ENCODE data around the gene PODN.

The PODN gene

DNA sequence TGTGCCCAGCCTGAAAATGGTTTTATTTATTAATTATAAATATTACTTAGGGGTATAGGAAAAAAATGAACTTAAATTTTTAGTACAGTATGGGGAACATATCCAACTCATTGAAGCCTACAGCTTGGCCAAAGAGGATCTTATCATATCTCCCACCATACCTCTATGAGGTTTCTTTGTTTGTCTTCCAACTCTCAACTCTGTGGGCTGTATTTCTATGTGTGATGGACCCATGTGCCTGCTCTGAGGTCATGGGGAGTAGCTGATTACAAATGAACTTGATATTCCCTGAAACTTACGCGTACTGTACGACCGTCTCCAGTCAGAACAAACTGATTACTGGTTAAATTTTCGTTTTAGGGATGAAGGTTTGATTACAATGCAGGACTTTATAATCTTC is 41.4 kb upstream of the PODN start:
- Histone ChIP-seq H3K4me3 (ENCODE audit: severe bottlenecking) (no peak overlapping the region), H3K27ac (ENCODE audit: poor library complexity, severe bottlenecking) (no peak overlapping the region), H3K9me3 (ENCODE audit: severe bottlenecking) (peaks cover 2% of the 10 kb centered on the region), H3K36me3 (ENCODE audit: low read depth) (0 out of 2 replicates have a peak, but pooled peaks cover 5% of the 10 kb centered on the region), H3K27me3 (ENCODE audit: insufficient read depth, poor library complexity, severe bottlenecking) (no peaks in the 10 kb centered on the region), H3K4me1 (ENCODE audit: insufficient read depth, poor library complexity, severe bottlenecking) (peaks cover 5% of the 10 kb centered on the region)
- TF ChIP-seq, protein P1, sequence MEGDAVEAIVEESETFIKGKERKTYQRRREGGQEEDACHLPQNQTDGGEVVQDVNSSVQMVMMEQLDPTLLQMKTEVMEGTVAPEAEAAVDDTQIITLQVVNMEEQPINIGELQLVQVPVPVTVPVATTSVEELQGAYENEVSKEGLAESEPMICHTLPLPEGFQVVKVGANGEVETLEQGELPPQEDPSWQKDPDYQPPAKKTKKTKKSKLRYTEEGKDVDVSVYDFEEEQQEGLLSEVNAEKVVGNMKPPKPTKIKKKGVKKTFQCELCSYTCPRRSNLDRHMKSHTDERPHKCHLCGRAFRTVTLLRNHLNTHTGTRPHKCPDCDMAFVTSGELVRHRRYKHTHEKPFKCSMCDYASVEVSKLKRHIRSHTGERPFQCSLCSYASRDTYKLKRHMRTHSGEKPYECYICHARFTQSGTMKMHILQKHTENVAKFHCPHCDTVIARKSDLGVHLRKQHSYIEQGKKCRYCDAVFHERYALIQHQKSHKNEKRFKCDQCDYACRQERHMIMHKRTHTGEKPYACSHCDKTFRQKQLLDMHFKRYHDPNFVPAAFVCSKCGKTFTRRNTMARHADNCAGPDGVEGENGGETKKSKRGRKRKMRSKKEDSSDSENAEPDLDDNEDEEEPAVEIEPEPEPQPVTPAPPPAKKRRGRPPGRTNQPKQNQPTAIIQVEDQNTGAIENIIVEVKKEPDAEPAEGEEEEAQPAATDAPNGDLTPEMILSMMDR (IDR thresholded peaks at IDR 0.05; ENCODE audit: poor library complexity, severe bottlenecking): no peak
- ATAC-seq (ENCODE audit: low read depth) (no peak), DNase-seq (ENCODE audit: low spot score) (no peak)

DNA sequence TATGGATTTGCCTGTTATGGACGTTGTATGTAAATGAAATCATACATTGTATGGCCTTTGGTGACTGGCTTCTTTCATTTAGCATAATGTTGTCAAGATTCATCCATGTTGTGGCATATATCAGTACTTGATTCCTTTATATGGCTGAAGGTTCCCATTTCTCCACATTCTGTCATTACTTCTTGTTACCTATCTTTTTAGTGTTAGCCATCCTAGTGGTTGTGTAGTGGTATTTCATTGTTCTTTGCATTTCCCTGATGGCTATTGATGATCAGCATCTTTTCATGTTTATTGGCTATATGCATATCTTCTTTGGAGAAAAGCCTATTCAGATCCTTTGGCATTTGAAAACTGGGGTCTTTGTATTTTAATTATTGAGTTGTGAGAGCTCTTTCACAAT is 39.8 kb upstream of the PODN start:
- no peaks in the 10 kb centered on the region for H3K4me1 ChIP-seq (ENCODE audit: insufficient read depth, poor library complexity, severe bottlenecking)
- ATAC-seq (ENCODE audit: low read depth): no peak
- H3K4me3 ChIP-seq (ENCODE audit: severe bottlenecking): no peak overlapping the region
- no peak overlapping the region for H3K27ac ChIP-seq (ENCODE audit: poor library complexity, severe bottlenecking)
- TF ChIP-seq, protein P1 (IDR thresholded peaks at IDR 0.05; ENCODE audit: poor library complexity, severe bottlenecking): no peak
- H3K27me3 ChIP-seq (ENCODE audit: insufficient read depth, poor library complexity, severe bottlenecking): no peaks in the 10 kb centered on the region
- 0 out of 2 replicates have a peak, but pooled peaks cover 5% of the 10 kb centered on the region for H3K36me3 ChIP-seq (ENCODE audit: low read depth)
- peaks cover 2% of the 10 kb centered on the region for H3K9me3 ChIP-seq (ENCODE audit: severe bottlenecking)
- DNase-seq (ENCODE audit: low spot score): no peak

DNA sequence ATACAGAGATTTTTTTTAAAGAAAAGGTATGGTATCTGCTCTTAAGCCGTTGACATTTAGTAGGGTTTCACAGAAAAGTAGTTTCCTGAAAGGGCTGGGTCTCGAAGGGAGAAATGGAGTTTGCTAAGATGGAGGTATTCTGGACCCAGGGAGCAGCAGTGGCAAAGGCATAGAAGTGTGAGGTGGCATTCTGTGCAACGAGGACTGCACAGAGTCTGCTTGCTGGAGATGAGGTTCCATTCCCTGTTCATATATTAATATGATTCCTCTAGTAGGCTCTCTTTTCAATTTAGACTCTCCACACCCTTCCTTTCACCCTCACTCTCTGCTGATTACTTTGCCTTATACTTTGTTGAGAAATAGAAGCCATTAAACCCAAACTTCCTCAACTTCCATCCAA is 38.5 kb upstream of the PODN start:
- Histone ChIP-seq H3K4me3 (ENCODE audit: severe bottlenecking) (no peak overlapping the region), H3K36me3 (ENCODE audit: low read depth) (peaks cover 13% of the 10 kb centered on the region; the same call in 1 of the 2 replicates), H3K27ac (ENCODE audit: poor library complexity, severe bottlenecking) (no peak overlapping the region), H3K4me1 (ENCODE audit: insufficient read depth, poor library complexity, severe bottlenecking) (no peaks in the 10 kb centered on the region), H3K27me3 (ENCODE audit: insufficient read depth, poor library complexity, severe bottlenecking) (no peaks in the 10 kb centered on the region), H3K9me3 (ENCODE audit: severe bottlenecking) (peaks cover 2% of the 10 kb centered on the region)
- ATAC-seq (ENCODE audit: low read depth) (no peak), DNase-seq (ENCODE audit: low spot score) (no peak)
- TF ChIP-seq, protein P1 (IDR thresholded peaks at IDR 0.05; ENCODE audit: poor library complexity, severe bottlenecking): no peak

DNA sequence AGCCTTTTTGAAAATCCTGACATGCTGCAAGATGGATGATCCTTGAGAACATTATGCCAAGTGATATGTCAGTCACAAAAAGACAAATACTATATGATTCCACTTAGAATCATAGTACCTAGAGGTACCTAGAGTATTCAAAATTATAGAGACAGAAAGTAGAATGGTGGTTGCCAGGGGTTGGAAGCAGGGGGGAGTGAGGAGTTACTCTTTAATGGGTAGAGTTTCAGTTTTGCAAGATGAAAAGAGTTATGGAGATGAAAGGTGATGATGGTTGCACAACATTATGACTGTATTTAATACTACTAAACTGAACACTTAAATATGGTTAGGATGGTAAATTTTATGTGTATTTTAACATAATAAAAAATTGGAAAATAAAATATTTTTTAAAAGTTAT is 37.9 kb upstream of the PODN start:
- H3K9me3 ChIP-seq (ENCODE audit: severe bottlenecking): peaks cover 2% of the 10 kb centered on the region
- no peak for DNase-seq (ENCODE audit: low spot score)
- no peaks in the 10 kb centered on the region for H3K27me3 ChIP-seq (ENCODE audit: insufficient read depth, poor library complexity, severe bottlenecking)
- H3K36me3 ChIP-seq (ENCODE audit: low read depth): peaks cover 13% of the 10 kb centered on the region; the same call in 1 of the 2 replicates
- no peak overlapping the region for H3K4me3 ChIP-seq (ENCODE audit: severe bottlenecking)
- H3K27ac ChIP-seq (ENCODE audit: poor library complexity, severe bottlenecking): no peak overlapping the region
- TF ChIP-seq, protein P1 (IDR thresholded peaks at IDR 0.05; ENCODE audit: poor library complexity, severe bottlenecking): no peak
- ATAC-seq (ENCODE audit: low read depth): no peak
- H3K4me1 ChIP-seq (ENCODE audit: insufficient read depth, poor library complexity, severe bottlenecking): no peaks in the 10 kb centered on the region

DNA sequence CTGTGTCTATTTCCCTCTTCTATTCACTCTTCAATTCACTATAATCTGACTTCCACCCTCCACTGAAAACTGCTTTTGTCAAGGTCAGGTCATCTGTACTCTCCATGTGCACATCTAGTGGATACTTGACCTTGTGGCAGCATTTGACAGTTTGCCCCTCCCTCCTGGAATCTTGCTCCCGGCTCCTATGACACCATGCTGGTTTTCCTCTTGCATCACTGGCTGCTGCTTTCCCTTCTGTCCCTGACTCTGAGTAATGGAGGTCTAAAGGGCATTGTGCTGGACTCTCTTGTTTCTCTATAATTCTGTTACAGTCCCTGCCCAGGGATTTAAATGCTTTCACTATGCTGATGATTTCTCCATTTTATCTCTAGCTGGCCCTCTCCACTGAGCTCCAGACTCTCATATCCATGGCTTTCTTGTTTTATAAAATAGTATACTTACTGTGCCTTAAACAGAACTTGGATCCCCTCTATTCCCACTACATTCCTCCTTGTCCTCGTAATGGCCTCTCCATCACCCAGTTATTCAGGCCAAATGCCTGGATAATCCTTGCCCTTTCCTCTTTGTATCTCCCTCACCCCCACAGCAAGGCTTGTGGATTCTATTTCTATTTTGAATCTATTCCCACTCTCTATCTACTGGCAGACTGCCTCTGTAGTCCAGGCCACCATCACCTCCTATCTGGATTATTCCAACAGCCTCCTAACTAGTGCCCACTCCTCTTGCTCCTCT is 36.8 kb upstream of the PODN start:
- TF ChIP-seq, protein P1 (IDR thresholded peaks at IDR 0.05; ENCODE audit: poor library complexity, severe bottlenecking): no peak
- Histone ChIP-seq H3K4me1 (ENCODE audit: insufficient read depth, poor library complexity, severe bottlenecking) (no peaks in the 10 kb centered on the region), H3K27me3 (ENCODE audit: insufficient read depth, poor library complexity, severe bottlenecking) (no peaks in the 10 kb centered on the region), H3K9me3 (ENCODE audit: severe bottlenecking) (peaks cover 2% of the 10 kb centered on the region), H3K27ac (ENCODE audit: poor library complexity, severe bottlenecking) (no peak overlapping the region), H3K4me3 (ENCODE audit: severe bottlenecking) (no peak overlapping the region), H3K36me3 (ENCODE audit: low read depth) (peaks cover 13% of the 10 kb centered on the region; the same call in 1 of the 2 replicates)
- DNase-seq (ENCODE audit: low spot score) (no peak), ATAC-seq (ENCODE audit: low read depth) (0 out of 3 replicates have a peak, but pooled peaks have one; percentile 17)

Measured in RWPE2 (cell line).